A673 (cell line): ENCODE measurements around the gene MCM9. TPM values are rescaled to one million over a fixed set of nuclear protein-coding genes. Genes with fewer than 3 reads are reported as not detected.

Source experiments
- BruUV-seq: library from RNA; stranded (reverse); fragments of 400-500 nt; replicated peaks from 2 replicates; lab custom pipeline; 2021; lab: Mats Ljungman, UMichigan
- CTCF ChIA-PET: fragments of 300-600 bp; sonication (Branson Sonifier 250); formaldehyde crosslinking; loops from one replicate; lab custom pipeline; 2022; ENCODE audit warnings: antibody characterized with exemption; lab: Charles Lee
- POLR2A ChIA-PET: fragments of 300-600 bp; sonication (Branson Sonifier 250); formaldehyde crosslinking; loops from one replicate; lab custom pipeline; 2022; ENCODE audit warnings: antibody characterized with exemption; ENCODE audit not compliant: low non-redundant PET; lab: Charles Lee
- DNase-seq: peaks from one replicate; pipeline ENCODE4 v3.0.0-alpha.2; 2015; ENCODE audit warnings: low spot score
- H3K27ac ChIP-seq: fragments of 200-600 bp; sonication (generic); 2 replicates; pipeline ENCODE4 v1.5.1; 2016; ENCODE audit warnings: mixed run types, low read depth, mild to moderate bottlenecking, mixed read lengths, antibody characterized with exemption, low read length; ENCODE audit not compliant: poor library complexity, severe bottlenecking
- H3K27me3 ChIP-seq: fragments of 200-600 bp; sonication (generic); replicated peaks from 2 replicates; pipeline ENCODE4 v1.6.1; 2017; ENCODE audit warnings: mixed run types, low read depth, mild to moderate bottlenecking, mixed read lengths, antibody characterized with exemption, low read length; ENCODE audit not compliant: insufficient read depth, poor library complexity
- H3K36me3 ChIP-seq: fragments of 200-600 bp; sonication (generic); 2 replicates; pipeline ENCODE4 v1.6.1; 2016; ENCODE audit warnings: mixed run types, mild to moderate bottlenecking, mixed read lengths, antibody characterized with exemption, low read length; ENCODE audit not compliant: insufficient read depth, poor library complexity, severe bottlenecking
- H3K4me1 ChIP-seq: fragments of 200-600 bp; sonication (generic); 2 replicates; pipeline ENCODE4 v1.6.1; 2017; ENCODE audit warnings: mixed run types, mild to moderate bottlenecking, mixed read lengths, antibody characterized with exemption, low read length; ENCODE audit not compliant: insufficient read depth, poor library complexity, severe bottlenecking
- H3K4me3 ChIP-seq: fragments of 200-600 bp; sonication (generic); 2 replicates; pipeline ENCODE4 v1.5.1; 2016; ENCODE audit warnings: low read depth, mixed run types, mild to moderate bottlenecking, mixed read lengths, low read length; ENCODE audit not compliant: poor library complexity, severe bottlenecking
- H3K9me3 ChIP-seq: fragments of 200-600 bp; sonication (generic); 2 replicates; pipeline ENCODE4 v1.6.1; 2016; ENCODE audit warnings: mixed run types, low read depth, mild to moderate bottlenecking, mixed read lengths, antibody characterized with exemption, low read length; ENCODE audit not compliant: poor library complexity, severe bottlenecking
- EZH2 ChIP-seq: fragments of 200-600 bp; sonication (generic); IDR thresholded peaks from 2 replicates; pipeline ENCODE4 v1.6.1; 2017; ENCODE audit warnings: borderline replicate concordance, low read depth, mild to moderate bottlenecking, mixed read lengths, antibody characterized with exemption, low read length; ENCODE audit not compliant: poor library complexity, severe bottlenecking
- intact Hi-C: fragments of 100-400 bp; cut with micrococcal nuclease; formaldehyde crosslinking; loops from one replicate; pipeline ENCODE4 v1.10.0; 2022; ENCODE audit not compliant: unreplicated experiment
- total RNA-seq: library from RNA; stranded (reverse); gene quantifications from 2 replicates; pipeline ENCODE4 v1.2.3, GENCODE V29; 2021
- TF ChIP-seq, protein P1 (sequence below): fragments of 300-800, 200-600 bp; sonication (generic); conservative IDR thresholded peaks from 2 replicates; pipeline ENCODE4 v1.5.1; 2017; ENCODE audit warnings: low read depth, mild to moderate bottlenecking, antibody characterized with exemption, low read length, moderate library complexity, mixed read lengths

MCM9 gene
- total RNA-seq, 1 experiment from 2014 or later: 16.9 TPM

DNA sequence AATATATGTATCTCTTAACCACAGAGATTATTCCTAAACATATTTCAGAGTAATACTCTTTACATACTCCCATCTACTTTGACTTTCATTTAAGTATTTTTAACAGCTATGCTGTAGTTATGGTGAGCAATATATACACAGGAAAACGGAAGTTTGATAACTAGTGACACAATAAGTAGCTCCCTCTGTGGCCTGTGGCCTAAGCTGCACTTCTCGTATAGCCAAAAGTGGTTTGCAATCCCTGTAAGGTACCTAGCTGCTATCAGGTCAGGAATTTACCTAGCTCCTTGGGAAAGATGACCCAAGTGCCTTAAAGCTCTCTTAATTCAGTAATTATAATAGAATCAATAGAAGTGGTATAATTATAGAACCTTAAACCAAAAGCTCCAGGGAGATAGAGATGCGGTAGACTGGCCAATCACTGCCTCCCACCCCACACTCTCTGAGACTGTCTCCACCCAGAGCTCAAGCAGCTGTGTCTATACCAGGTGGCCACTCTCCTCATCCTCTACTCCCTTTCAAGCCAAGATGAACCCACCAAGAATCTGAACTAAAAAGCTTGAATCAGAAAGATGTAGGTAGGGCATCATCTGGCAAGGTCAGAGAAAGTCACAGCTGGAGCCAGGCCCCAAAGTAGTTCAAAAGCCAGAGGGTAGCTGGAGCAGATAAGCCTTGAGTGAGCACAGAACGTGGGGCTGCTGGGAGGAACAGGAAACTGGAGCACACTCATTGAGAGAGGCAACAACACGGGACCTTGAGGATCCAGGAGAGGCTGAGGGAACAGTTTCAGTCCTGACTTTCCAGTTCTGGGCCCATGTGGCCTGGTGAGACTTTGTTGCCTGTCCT is 125.9 kb downstream of the MCM9 start:
- CTCF ChIA-PET: no interaction called here
- TF ChIP-seq, protein P1, sequence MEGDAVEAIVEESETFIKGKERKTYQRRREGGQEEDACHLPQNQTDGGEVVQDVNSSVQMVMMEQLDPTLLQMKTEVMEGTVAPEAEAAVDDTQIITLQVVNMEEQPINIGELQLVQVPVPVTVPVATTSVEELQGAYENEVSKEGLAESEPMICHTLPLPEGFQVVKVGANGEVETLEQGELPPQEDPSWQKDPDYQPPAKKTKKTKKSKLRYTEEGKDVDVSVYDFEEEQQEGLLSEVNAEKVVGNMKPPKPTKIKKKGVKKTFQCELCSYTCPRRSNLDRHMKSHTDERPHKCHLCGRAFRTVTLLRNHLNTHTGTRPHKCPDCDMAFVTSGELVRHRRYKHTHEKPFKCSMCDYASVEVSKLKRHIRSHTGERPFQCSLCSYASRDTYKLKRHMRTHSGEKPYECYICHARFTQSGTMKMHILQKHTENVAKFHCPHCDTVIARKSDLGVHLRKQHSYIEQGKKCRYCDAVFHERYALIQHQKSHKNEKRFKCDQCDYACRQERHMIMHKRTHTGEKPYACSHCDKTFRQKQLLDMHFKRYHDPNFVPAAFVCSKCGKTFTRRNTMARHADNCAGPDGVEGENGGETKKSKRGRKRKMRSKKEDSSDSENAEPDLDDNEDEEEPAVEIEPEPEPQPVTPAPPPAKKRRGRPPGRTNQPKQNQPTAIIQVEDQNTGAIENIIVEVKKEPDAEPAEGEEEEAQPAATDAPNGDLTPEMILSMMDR: no peak
- no peak for TF ChIP-seq EZH2
- POLR2A ChIA-PET: no interaction called here
- no peak for DNase-seq
- Histone ChIP-seq H3K36me3 (no peaks in the 10 kb centered on the region), H3K27ac (no peak overlapping the region), H3K27me3 (no peaks in the 10 kb centered on the region), H3K4me3 (no peak overlapping the region), H3K9me3 (no peaks in the 10 kb centered on the region), H3K4me1 (no peaks in the 10 kb centered on the region)
- BruUV-seq: no TSS peak
- intact Hi-C loops: no loop called here

DNA sequence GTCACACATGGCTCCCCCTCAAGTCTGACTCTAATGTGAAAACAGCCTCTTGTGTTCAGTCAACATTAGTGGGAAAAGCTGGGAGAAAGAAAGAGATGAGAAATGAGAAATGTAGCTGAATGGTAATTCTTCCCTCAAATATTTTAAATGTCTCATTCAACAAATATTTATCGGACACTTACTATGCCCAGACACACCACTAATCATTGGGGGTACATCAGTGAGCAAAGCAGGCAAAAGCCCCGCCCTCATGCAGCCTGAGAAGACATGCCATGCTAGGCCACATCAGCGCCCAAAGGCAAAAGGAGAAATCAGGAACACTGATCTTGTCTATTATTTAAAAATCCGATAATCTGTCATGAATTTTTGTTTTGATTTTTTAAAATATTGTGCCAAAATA is 130.9 kb downstream of the MCM9 start:
- TF ChIP-seq, protein P1: no peak
- no peak for TF ChIP-seq EZH2
- Histone ChIP-seq H3K27me3 (no peaks in the 10 kb centered on the region), H3K4me1 (no peaks in the 10 kb centered on the region), H3K36me3 (no peaks in the 10 kb centered on the region), H3K4me3 (no peak overlapping the region), H3K9me3 (no peaks in the 10 kb centered on the region), H3K27ac (no peak overlapping the region)
- no peak for DNase-seq
- ChIA-PET POLR2A (no interaction called here), CTCF (no interaction called here)
- intact Hi-C loops: loop anchor here (5.0 kb wide), 1 partner anchor 522 kb away; no protein-coding TSS in a partner anchor
- no TSS peak for BruUV-seq

GRCh38 chr6:118801257-118801656 is 133.7 kb downstream of the MCM9 start:
- ChIA-PET POLR2A (no interaction called here), CTCF (no interaction called here)
- Histone ChIP-seq H3K9me3 (no peaks in the 10 kb centered on the region), H3K36me3 (no peaks in the 10 kb centered on the region), H3K27me3 (no peaks in the 10 kb centered on the region), H3K4me3 (no peak overlapping the region), H3K27ac (no peak overlapping the region), H3K4me1 (no peaks in the 10 kb centered on the region)
- no peak for DNase-seq
- BruUV-seq: no TSS peak
- TF ChIP-seq, protein P1: no peak
- TF ChIP-seq EZH2: no peak
- intact Hi-C loops: loop anchor here (5.0 kb wide), 1 partner anchor 519 kb away; no protein-coding TSS in a partner anchor
